ENCODE measurements around the gene STK10. TPM values are rescaled to one million over a fixed set of nuclear protein-coding genes. Genes with fewer than 3 reads are reported as not detected.

STK10 gene
- total and polyA plus RNA-seq, 9 of the 15 experiments (the other 6 are each of a cell fraction or from before 2014, with no cell fraction given): 0.30 to 6.7 (median 2.4) TPM

- TF ChIP-seq GATA2 (CRISPR knock-in tag; IDR thresholded peaks at IDR 0.05) (no peak), ZFP30 (CRISPR knock-in tag; IDR thresholded peaks at IDR 0.05; ENCODE audit: borderline replicate concordance) (no peak), IRF2 (CRISPR knock-in tag; IDR thresholded peaks at IDR 0.05) (no peak), YY1 (IDR thresholded peaks at IDR 0.05; ENCODE audit: borderline replicate concordance in 1 of 3, control insufficient read depth in 1 of 3, extremely low read depth in 1 of 3, insufficient read depth in 3 of 3, insufficient read length in 1 of 3, insufficient replicate concordance in 2 of 3, low read depth in 1 of 3, low read length in 2 of 3) (no peak), ZNF76 (CRISPR knock-in tag; IDR thresholded peaks at IDR 0.05; ENCODE audit: borderline replicate concordance) (no peak), MAX (CRISPR knock-in tag; IDR thresholded peaks at IDR 0.05) (peak; percentile 43; the same call in 1 of the 2 replicates), CTCFL (IDR thresholded peaks at IDR 0.05; ENCODE audit: borderline replicate concordance, insufficient read depth, low read depth, low read length, poor library complexity, severe bottlenecking) (peak; percentile 7), TAF1 (IDR thresholded peaks at IDR 0.05; ENCODE audit: control insufficient read depth, extremely low read depth, insufficient read depth, low read length, severe bottlenecking) (no peak), ZNF561 (CRISPR knock-in tag; conservative IDR thresholded peaks at IDR 0.05) (no peak), ID3 (CRISPR knock-in tag; IDR thresholded peaks at IDR 0.05) (no peak), ID3 (tag; IDR thresholded peaks at IDR 0.05) (no peak), ZNF512 (tag; IDR thresholded peaks at IDR 0.05) (peak; percentile 63), BMI1 (IDR thresholded peaks at IDR 0.05; ENCODE audit: low read length) (no peak), ZNF778 (CRISPR knock-in tag; IDR thresholded peaks at IDR 0.05) (no peak), ZNF239 (CRISPR knock-in tag; IDR thresholded peaks at IDR 0.05) (no peak), CXXC5 (CRISPR knock-in tag; IDR thresholded peaks at IDR 0.05) (peak; percentile 44; the same call in 1 of the 2 replicates), GABPB1 (CRISPR knock-in tag; IDR thresholded peaks at IDR 0.05) (no peak), HLTF (IDR thresholded peaks at IDR 0.05) (peak; percentile 74; the same call in 1 of the 2 replicates), ZNF740 (CRISPR knock-in tag; IDR thresholded peaks at IDR 0.05) (no peak), ZNF740 (tag; IDR thresholded peaks at IDR 0.05) (no peak), CREM (IDR thresholded peaks at IDR 0.05; ENCODE audit: low read depth) (peak; percentile 46; the same call in 1 of the 2 replicates), ZC3H11A (IDR thresholded peaks at IDR 0.05; ENCODE audit: low read depth, low read length) (no peak)
Measured at GRCh38 chr5:172106511-172107356, 81.3 kb downstream of the STK10 start (continued).
